GM19023 (cell line): ENCODE measurements around the gene GK.
"Not testable (repeated sequence)": the region's sequence is repeated elsewhere in the genome, so short reads cannot be mapped to it uniquely, and the experiment has no call there.

Experiments
- ATAC-seq: cut with Tn5 transposase; IDR thresholded peaks from one replicate; pipeline ENCODE4 v1.9.1; 2021; ENCODE audit warnings: mild to moderate bottlenecking, moderate library complexity; ENCODE audit not compliant: unreplicated experiment

GK gene

GRCh38 chrX:30653415-30654131 is at the start of gene GK:
GK (plus strand) TSS chrX:30653423; CDS start chrX:30653538, 115 bp downstream.
- peak; percentile 12 for ATAC-seq

- no peak for ATAC-seq
Observed at GRCh38 chrX:30607155-30607554, 46.1 kb upstream of the GK start.

GRCh38 chrX:30610026-30610425 is 43.2 kb upstream of the GK start:
- ATAC-seq: no peak

GRCh38 chrX:30612250-30612655 is 41.0 kb upstream of the GK start:
- ATAC-seq: no peak

- no peak for ATAC-seq
Observed at GRCh38 chrX:30613721-30614120, 39.5 kb upstream of the GK start.

- no peak for ATAC-seq
Observed at GRCh38 chrX:30615229-30615628, 38.0 kb upstream of the GK start.

- no peak for ATAC-seq
Observed at GRCh38 chrX:30618160-30618765, 35.0 kb upstream of the GK start.

GRCh38 chrX:30620125-30620524 is 33.1 kb upstream of the GK start:
- no peak for ATAC-seq

- ATAC-seq: no peak
Observed at GRCh38 chrX:30620980-30621618, 32.1 kb upstream of the GK start.

GRCh38 chrX:30622361-30622760 is 30.9 kb upstream of the GK start:
- no peak for ATAC-seq

GRCh38 chrX:30626402-30626801 is 26.8 kb upstream of the GK start:
- ATAC-seq: no peak

GRCh38 chrX:30627818-30628652 is 25.2 kb upstream of the GK start:
- no peak for ATAC-seq

GRCh38 chrX:30634070-30634469 is 19.2 kb upstream of the GK start:
- not testable (repeated sequence) for ATAC-seq

GRCh38 chrX:30635630-30636029 is 17.6 kb upstream of the GK start:
- no peak for ATAC-seq

GRCh38 chrX:30637874-30638815 is 15.1 kb upstream of the GK start:
- ATAC-seq: no peak

GRCh38 chrX:30639702-30640101 is 13.5 kb upstream of the GK start:
- ATAC-seq: not testable (repeated sequence)

- ATAC-seq: no peak
Observed at GRCh38 chrX:30642642-30643041, 10.6 kb upstream of the GK start.

- ATAC-seq: no peak
Observed at GRCh38 chrX:30643313-30643821, 9.9 kb upstream of the GK start.

- ATAC-seq: no peak
Observed at GRCh38 chrX:30649859-30650258, 3.4 kb upstream of the GK start.
